ENCODE data around the gene NAGLU.
"Not testable (repeated sequence)": the region's sequence is repeated elsewhere in the genome, so short reads cannot be mapped to it uniquely, and the experiment has no call there.

NAGLU gene

GRCh38 chr17:42555122-42555622 lies 19.1 kb downstream of the NAGLU start:
- WGBS (ENCODE audit: insufficient coverage, insufficient read length): no CpG with 5 or more reads among the region's 4 CpGs
- Histone ChIP-seq H3K27me3 (ENCODE audit: control insufficient read depth, insufficient read depth, low read length) (no peaks in the 10 kb centered on the region), H3K4me1 (ENCODE audit: control insufficient read depth, insufficient read depth, low read length) (peaks cover 2% of the 10 kb centered on the region; the same call in 1 of the 2 replicates), H3K27ac (ENCODE audit: low read length) (no peak overlapping the region), H3K9me3 (ENCODE audit: control insufficient read depth, insufficient read depth, low read length) (no peaks in the 10 kb centered on the region), H3K36me3 (ENCODE audit: control insufficient read depth, insufficient read depth, low read length) (no peaks in the 10 kb centered on the region; the same call in 1 of the 2 replicates), H3K4me3 (ENCODE audit: low read length) (peak overlapping the region; percentile 72; the same call in 1 of the 2 replicates)
- DNase-seq (ENCODE audit: low read depth, low spot score): no peak

GRCh38 chr17:42555961-42556617 lies 20.0 kb downstream of the NAGLU start:
- not testable (repeated sequence) for DNase-seq (ENCODE audit: low read depth, low spot score); H3K4me1 ChIP-seq (ENCODE audit: control insufficient read depth, insufficient read depth, low read length); H3K27me3 ChIP-seq (ENCODE audit: control insufficient read depth, insufficient read depth, low read length); H3K36me3 ChIP-seq (ENCODE audit: control insufficient read depth, insufficient read depth, low read length); H3K9me3 ChIP-seq (ENCODE audit: control insufficient read depth, insufficient read depth, low read length); H3K4me3 ChIP-seq (ENCODE audit: low read length); H3K27ac ChIP-seq (ENCODE audit: low read length)
- WGBS (ENCODE audit: insufficient coverage, insufficient read length): no CpG with 5 or more reads among the region's 5 CpGs

GRCh38 chr17:42559075-42559474 lies 23.0 kb downstream of the NAGLU start:
- Histone ChIP-seq H3K27me3 (ENCODE audit: control insufficient read depth, insufficient read depth, low read length) (no peaks in the 10 kb centered on the region), H3K9me3 (ENCODE audit: control insufficient read depth, insufficient read depth, low read length) (no peaks in the 10 kb centered on the region), H3K4me3 (ENCODE audit: low read length) (no peak overlapping the region), H3K4me1 (ENCODE audit: control insufficient read depth, insufficient read depth, low read length) (peaks cover 3% of the 10 kb centered on the region; the same call in 1 of the 2 replicates), H3K36me3 (ENCODE audit: control insufficient read depth, insufficient read depth, low read length) (no peaks in the 10 kb centered on the region), H3K27ac (ENCODE audit: low read length) (no peak overlapping the region)
- no CpG with 5 or more reads among the region's 6 CpGs for WGBS (ENCODE audit: insufficient coverage, insufficient read length)
- no peak for DNase-seq (ENCODE audit: low read depth, low spot score)

DNA sequence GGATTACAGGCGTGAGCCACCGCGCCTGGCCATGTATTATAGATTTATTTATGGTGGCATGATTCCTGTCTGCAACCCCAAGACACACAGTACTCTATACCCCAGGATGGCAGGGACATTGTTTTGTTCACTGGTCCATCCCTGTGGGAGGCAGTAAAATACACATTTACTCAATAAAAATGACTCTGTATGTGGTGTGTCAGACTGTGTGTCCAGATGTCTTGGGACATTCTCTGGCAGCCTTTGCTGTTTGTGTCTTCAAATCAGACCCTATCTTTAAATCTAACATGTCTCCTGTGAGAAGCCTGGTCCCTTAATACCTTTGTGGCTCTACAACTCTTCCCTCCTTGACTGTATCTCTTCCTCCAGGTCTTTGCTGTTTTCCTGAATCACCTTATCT lies 24.2 kb downstream of the NAGLU start:
- peaks cover 3% of the 10 kb centered on the region; the same call in 1 of the 2 replicates for H3K4me1 ChIP-seq (ENCODE audit: control insufficient read depth, insufficient read depth, low read length)
- no peak overlapping the region for H3K4me3 ChIP-seq (ENCODE audit: low read length)
- no peak overlapping the region for H3K27ac ChIP-seq (ENCODE audit: low read length)
- no peak for DNase-seq (ENCODE audit: low read depth, low spot score)
- H3K36me3 ChIP-seq (ENCODE audit: control insufficient read depth, insufficient read depth, low read length): peaks cover 7% of the 10 kb centered on the region
- H3K9me3 ChIP-seq (ENCODE audit: control insufficient read depth, insufficient read depth, low read length): no peaks in the 10 kb centered on the region
- no CpG with 5 or more reads among the region's 3 CpGs for WGBS (ENCODE audit: insufficient coverage, insufficient read length)
- H3K27me3 ChIP-seq (ENCODE audit: control insufficient read depth, insufficient read depth, low read length): no peaks in the 10 kb centered on the region

- DNase-seq (ENCODE audit: low read depth, low spot score): peak; percentile 98
- Histone ChIP-seq H3K27me3 (ENCODE audit: control insufficient read depth, insufficient read depth, low read length) (no peaks in the 10 kb centered on the region), H3K4me3 (ENCODE audit: low read length) (peak within 1 kb of the TSS; percentile 78), H3K36me3 (ENCODE audit: control insufficient read depth, insufficient read depth, low read length) (peaks cover 10% of the 10 kb centered on the region), H3K27ac (ENCODE audit: low read length) (no peak within 1 kb of the TSS), H3K4me1 (ENCODE audit: control insufficient read depth, insufficient read depth, low read length) (peaks cover 3% of the 10 kb centered on the region; the same call in 1 of the 2 replicates), H3K9me3 (ENCODE audit: control insufficient read depth, insufficient read depth, low read length) (no peaks in the 10 kb centered on the region)
- no CpG with 5 or more reads among the region's 26 CpGs for WGBS (ENCODE audit: insufficient coverage, insufficient read length)
These were observed 25.9 kb downstream of the NAGLU start, which contains the start of gene COASY for GRCh38 chr17:42561897-42562387. COASY (plus strand) TSS chr17:42562148; CDS start chr17:42562623, 475 bp downstream.

- DNase-seq (ENCODE audit: low read depth, low spot score): no peak
- no CpG with 5 or more reads among the region's 48 CpGs for WGBS (ENCODE audit: insufficient coverage, insufficient read length)
- Histone ChIP-seq H3K4me3 (ENCODE audit: low read length) (peak overlapping the region; percentile 78), H3K9me3 (ENCODE audit: control insufficient read depth, insufficient read depth, low read length) (no peaks in the 10 kb centered on the region), H3K27me3 (ENCODE audit: control insufficient read depth, insufficient read depth, low read length) (no peaks in the 10 kb centered on the region), H3K4me1 (ENCODE audit: control insufficient read depth, insufficient read depth, low read length) (peaks cover 3% of the 10 kb centered on the region; the same call in 1 of the 2 replicates), H3K36me3 (ENCODE audit: control insufficient read depth, insufficient read depth, low read length) (peaks cover 10% of the 10 kb centered on the region), H3K27ac (ENCODE audit: low read length) (no peak overlapping the region)
These were observed 26.5 kb downstream of the NAGLU start for GRCh38 chr17:42562388-42563142.

DNA sequence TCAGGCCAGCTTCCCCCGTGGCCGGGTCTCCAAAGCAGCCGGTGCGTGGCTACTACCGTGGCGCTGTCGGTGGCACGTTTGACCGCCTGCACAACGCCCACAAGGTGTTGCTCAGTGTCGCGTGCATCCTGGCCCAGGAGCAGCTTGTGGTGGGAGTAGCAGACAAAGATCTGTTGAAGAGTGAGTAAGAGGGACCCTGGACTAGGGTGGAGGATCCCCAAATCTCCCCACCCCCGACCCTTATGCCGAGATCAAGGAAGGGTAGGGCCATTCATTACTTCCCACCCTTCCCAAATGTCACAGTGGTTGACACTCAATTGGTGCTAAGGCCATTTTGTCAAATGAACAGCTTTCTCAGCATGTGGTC lies 27.1 kb downstream of the NAGLU start:
- peak overlapping the region; percentile 78; the same call in 1 of the 2 replicates for H3K4me3 ChIP-seq (ENCODE audit: low read length)
- no CpG with 5 or more reads among the region's 14 CpGs for WGBS (ENCODE audit: insufficient coverage, insufficient read length)
- H3K27me3 ChIP-seq (ENCODE audit: control insufficient read depth, insufficient read depth, low read length): no peaks in the 10 kb centered on the region
- peaks cover 3% of the 10 kb centered on the region; the same call in 1 of the 2 replicates for H3K4me1 ChIP-seq (ENCODE audit: control insufficient read depth, insufficient read depth, low read length)
- peaks cover 10% of the 10 kb centered on the region for H3K36me3 ChIP-seq (ENCODE audit: control insufficient read depth, insufficient read depth, low read length)
- no peak for DNase-seq (ENCODE audit: low read depth, low spot score)
- no peak overlapping the region for H3K27ac ChIP-seq (ENCODE audit: low read length)
- H3K9me3 ChIP-seq (ENCODE audit: control insufficient read depth, insufficient read depth, low read length): no peaks in the 10 kb centered on the region

GRCh38 chr17:42563543-42563942 lies 27.5 kb downstream of the NAGLU start:
- Histone ChIP-seq H3K4me3 (ENCODE audit: low read length) (no peak overlapping the region), H3K9me3 (ENCODE audit: control insufficient read depth, insufficient read depth, low read length) (no peaks in the 10 kb centered on the region), H3K27me3 (ENCODE audit: control insufficient read depth, insufficient read depth, low read length) (no peaks in the 10 kb centered on the region), H3K4me1 (ENCODE audit: control insufficient read depth, insufficient read depth, low read length) (peaks cover 3% of the 10 kb centered on the region; the same call in 1 of the 2 replicates), H3K36me3 (ENCODE audit: control insufficient read depth, insufficient read depth, low read length) (peaks cover 12% of the 10 kb centered on the region), H3K27ac (ENCODE audit: low read length) (no peak overlapping the region)
- no peak for DNase-seq (ENCODE audit: low read depth, low spot score)
- no CpG with 5 or more reads among the region's 1 CpG for WGBS (ENCODE audit: insufficient coverage, insufficient read length)

DNA sequence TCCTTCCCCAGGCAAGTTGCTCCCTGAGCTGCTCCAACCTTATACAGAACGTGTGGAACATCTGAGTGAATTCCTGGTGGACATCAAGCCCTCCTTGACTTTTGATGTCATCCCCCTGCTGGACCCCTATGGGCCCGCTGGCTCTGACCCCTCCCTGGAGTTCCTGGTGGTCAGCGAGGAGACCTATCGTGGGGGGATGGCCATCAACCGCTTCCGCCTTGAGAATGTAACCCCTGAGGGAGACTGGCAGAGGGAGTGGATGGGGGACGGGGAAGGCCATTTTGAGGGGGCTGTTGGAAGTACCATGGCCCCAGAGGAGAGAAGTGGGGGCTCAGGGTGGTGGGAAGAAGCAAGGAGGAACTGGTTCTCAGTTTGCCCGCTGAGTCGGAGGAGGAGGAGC lies 27.9 kb downstream of the NAGLU start:
- H3K27me3 ChIP-seq (ENCODE audit: control insufficient read depth, insufficient read depth, low read length): no peaks in the 10 kb centered on the region
- H3K36me3 ChIP-seq (ENCODE audit: control insufficient read depth, insufficient read depth, low read length): peaks cover 15% of the 10 kb centered on the region
- WGBS (ENCODE audit: insufficient coverage, insufficient read length): no CpG with 5 or more reads among the region's 9 CpGs
- no peak for DNase-seq (ENCODE audit: low read depth, low spot score)
- H3K27ac ChIP-seq (ENCODE audit: low read length): no peak overlapping the region
- no peaks in the 10 kb centered on the region for H3K9me3 ChIP-seq (ENCODE audit: control insufficient read depth, insufficient read depth, low read length)
- no peak overlapping the region for H3K4me3 ChIP-seq (ENCODE audit: low read length)
- H3K4me1 ChIP-seq (ENCODE audit: control insufficient read depth, insufficient read depth, low read length): peaks cover 3% of the 10 kb centered on the region; the same call in 1 of the 2 replicates

- H3K27ac ChIP-seq (ENCODE audit: low read length): no peak overlapping the region
- no peak for DNase-seq (ENCODE audit: low read depth, low spot score)
- H3K4me1 ChIP-seq (ENCODE audit: control insufficient read depth, insufficient read depth, low read length): peaks cover 3% of the 10 kb centered on the region; the same call in 1 of the 2 replicates
- no CpG with 5 or more reads among the region's 15 CpGs for WGBS (ENCODE audit: insufficient coverage, insufficient read length)
- peaks cover 24% of the 10 kb centered on the region for H3K36me3 ChIP-seq (ENCODE audit: control insufficient read depth, insufficient read depth, low read length)
- no peak overlapping the region for H3K4me3 ChIP-seq (ENCODE audit: low read length)
- no peaks in the 10 kb centered on the region for H3K9me3 ChIP-seq (ENCODE audit: control insufficient read depth, insufficient read depth, low read length)
- H3K27me3 ChIP-seq (ENCODE audit: control insufficient read depth, insufficient read depth, low read length): no peaks in the 10 kb centered on the region
These were observed 28.9 kb downstream of the NAGLU start for GRCh38 chr17:42564815-42565522.
